WTC11 (cell line): Measurements from ENCODE around the gene IL6R. TPM values are rescaled to one million over a fixed set of nuclear protein-coding genes. Genes with fewer than 3 reads are reported as not detected.
A peak's percentile ranks its signal among the peaks of the same experiment; 100 is the strongest.

Experiments used
- ATAC-seq: fragments of 200-7000 bp; cut with Tn5 transposase; 2 replicates; pipeline ENCODE4 v1.10.0; 2021; ENCODE audit warnings: mild to moderate bottlenecking, moderate library complexity
- CTCF ChIA-PET: fragments of 300-600 bp; sonication (Branson Sonifier 250); formaldehyde crosslinking; loops from one replicate; lab custom pipeline; 2021; ENCODE audit warnings: antibody characterized with exemption; lab: Charles Lee
- POLR2A ChIA-PET: fragments of 350-600 bp; sonication (Branson Sonifier 250); formaldehyde crosslinking; loops from one replicate; lab custom pipeline; 2021; ENCODE audit warnings: antibody characterized with exemption; lab: Charles Lee
- DNase-seq: peaks from one replicate; pipeline ENCODE4 v3.0.0; 2021; ENCODE audit warnings: low spot score
- H3K27ac Mint-ChIP-seq: 2 replicates; pipeline ENCODE4 v1.8.0; 2021; ENCODE audit warnings: mixed read lengths
- H3K27me3 Mint-ChIP-seq: 2 replicates; pipeline ENCODE4 v1.8.0; 2021; ENCODE audit warnings: low read depth, mild to moderate bottlenecking, moderate library complexity, mixed read lengths
- H3K36me3 Mint-ChIP-seq: 2 replicates; pipeline ENCODE4 v1.8.0; 2021; ENCODE audit warnings: mixed read lengths
- H3K4me1 Mint-ChIP-seq: 2 replicates; pipeline ENCODE4 v1.8.0; 2022; ENCODE audit warnings: mixed read lengths
- H3K4me3 Mint-ChIP-seq: 2 replicates; pipeline ENCODE4 v1.8.0; 2021; ENCODE audit warnings: mild to moderate bottlenecking, moderate library complexity, mixed read lengths
- H3K9me3 Mint-ChIP-seq: 2 replicates; pipeline ENCODE4 v1.8.0; 2021; ENCODE audit warnings: mixed read lengths
- ARID4B ChIP-seq: sonication (generic); formaldehyde crosslinking; IDR thresholded peaks from 2 replicates; pipeline ENCODE4 v1.8.0; 2023; ENCODE audit warnings: missing genetic modification reagents, mild to moderate bottlenecking, borderline replicate concordance
- E2F1 ChIP-seq: sonication (generic); formaldehyde crosslinking; IDR thresholded peaks from 2 replicates; pipeline ENCODE4 v1.8.0; 2022; ENCODE audit warnings: mild to moderate bottlenecking, missing genetic modification reagents
- ERG ChIP-seq: fragments of 250-450 bp; sonication (Bioruptor Pico); IDR thresholded peaks from 2 replicates; pipeline ENCODE4 v1.8.0; 2021; ENCODE audit warnings: mild to moderate bottlenecking
- MXD4 ChIP-seq: fragments of 250-450 bp; sonication (Bioruptor Pico); IDR thresholded peaks from 2 replicates; pipeline ENCODE4 v1.8.0; 2021; ENCODE audit warnings: mild to moderate bottlenecking, moderate library complexity, borderline replicate concordance
- MYBL2 ChIP-seq: sonication (generic); formaldehyde crosslinking; IDR thresholded peaks from 2 replicates; pipeline ENCODE4 v1.8.1; 2023; ENCODE audit warnings: mild to moderate bottlenecking, moderate library complexity, missing genetic modification reagents
- NFATC4 ChIP-seq: fragments of 250-450 bp; sonication (Bioruptor Pico); IDR thresholded peaks from 2 replicates; pipeline ENCODE4 v1.9.0; 2021; ENCODE audit warnings: mild to moderate bottlenecking
- NR1H2 ChIP-seq: sonication (generic); formaldehyde crosslinking; IDR thresholded peaks from 2 replicates; pipeline ENCODE4 v1.9.0; 2021; ENCODE audit warnings: mild to moderate bottlenecking, moderate library complexity, missing genetic modification reagents
- NR3C1 ChIP-seq: sonication (generic); formaldehyde crosslinking; conservative IDR thresholded peaks from 2 replicates; pipeline ENCODE4 v1.8.1; 2023; ENCODE audit warnings: low read depth, mild to moderate bottlenecking, missing genetic modification reagents
- PRRX2 ChIP-seq: fragments of 250-450 bp; sonication (Bioruptor Pico); IDR thresholded peaks from 2 replicates; pipeline ENCODE4 v1.8.0; 2021; ENCODE audit warnings: mild to moderate bottlenecking
- SOX15 ChIP-seq: fragments of 250-450 bp; sonication (Bioruptor Pico); IDR thresholded peaks from 2 replicates; pipeline ENCODE4 v1.9.0; 2021; ENCODE audit warnings: mild to moderate bottlenecking
- USF2 ChIP-seq: sonication (generic); formaldehyde crosslinking; IDR thresholded peaks from 2 replicates; pipeline ENCODE4 v1.8.1; 2023; ENCODE audit warnings: mild to moderate bottlenecking, missing genetic modification reagents, moderate library complexity
- ZNF121 ChIP-seq: sonication (generic); formaldehyde crosslinking; IDR thresholded peaks from 2 replicates; pipeline ENCODE4 v1.8.0; 2023; ENCODE audit warnings: missing genetic modification reagents
- ZNF317 ChIP-seq: sonication (generic); formaldehyde crosslinking; IDR thresholded peaks from 2 replicates; pipeline ENCODE4 v1.8.1; 2023; ENCODE audit warnings: low read depth, mild to moderate bottlenecking, moderate library complexity, missing genetic modification reagents, borderline replicate concordance
- ZNF396 ChIP-seq: fragments of 250-450 bp; sonication (Bioruptor Pico); IDR thresholded peaks from 2 replicates; pipeline ENCODE4 v1.8.0; 2021; ENCODE audit warnings: mild to moderate bottlenecking, moderate library complexity, borderline replicate concordance
- ZNF425 ChIP-seq: fragments of 250-450 bp; sonication (Bioruptor Pico); conservative IDR thresholded peaks from 2 replicates; pipeline ENCODE4 v1.9.0; 2021; ENCODE audit warnings: mild to moderate bottlenecking
- total RNA-seq: library from RNA; stranded (reverse); gene quantifications from 3 replicates; pipeline ENCODE4 v1.2.3, GENCODE V29; 2021

The IL6R gene
- total RNA-seq, 1 experiment from 2014 or later = 7.0 TPM

GRCh38 chr1:154406886-154407197 lies 1.7 kb downstream of the IL6R start:
- Mint-ChIP-seq H3K27me3 (peaks cover 49% of the 10 kb centered on the region), H3K27ac (no peak overlapping the region), H3K4me3 (peak overlapping the region; percentile 67; the same call in 1 of the 2 replicates), H3K4me1 (peaks cover 40% of the 10 kb centered on the region), H3K9me3 (no peaks in the 10 kb centered on the region), H3K36me3 (no peaks in the 10 kb centered on the region)
- DNase-seq = no peak
- ATAC-seq = no peak
- ChIA-PET CTCF (interaction anchor here (1.3 kb wide), 1 partner anchor 11 kb away, joined by 3 read pairs; no protein-coding TSS in a partner anchor), POLR2A (no interaction called here)
- TF ChIP-seq E2F1 (CRISPR knock-in tag) (no peak), ZNF317 (CRISPR knock-in tag) (no peak), ZNF121 (CRISPR knock-in tag) (no peak), ZNF396 (CRISPR knock-in tag) (no peak), ZNF425 (no peak), MXD4 (no peak), NFATC4 (CRISPR knock-in tag) (no peak), USF2 (CRISPR knock-in tag) (no peak), ERG (no peak), NR1H2 (no peak), MYBL2 (CRISPR knock-in tag) (no peak), SOX15 (CRISPR knock-in tag) (no peak), ARID4B (CRISPR knock-in tag) (no peak), NR3C1 (CRISPR knock-in tag) (no peak), PRRX2 (CRISPR knock-in tag) (no peak)
